ENCODE results near the gene BHMT. TPM values are rescaled to one million over a fixed set of nuclear protein-coding genes. Genes with fewer than 3 reads are reported as not detected.
A peak's percentile ranks its signal among the peaks of the same experiment; 100 is the strongest.

The BHMT gene, protein sequence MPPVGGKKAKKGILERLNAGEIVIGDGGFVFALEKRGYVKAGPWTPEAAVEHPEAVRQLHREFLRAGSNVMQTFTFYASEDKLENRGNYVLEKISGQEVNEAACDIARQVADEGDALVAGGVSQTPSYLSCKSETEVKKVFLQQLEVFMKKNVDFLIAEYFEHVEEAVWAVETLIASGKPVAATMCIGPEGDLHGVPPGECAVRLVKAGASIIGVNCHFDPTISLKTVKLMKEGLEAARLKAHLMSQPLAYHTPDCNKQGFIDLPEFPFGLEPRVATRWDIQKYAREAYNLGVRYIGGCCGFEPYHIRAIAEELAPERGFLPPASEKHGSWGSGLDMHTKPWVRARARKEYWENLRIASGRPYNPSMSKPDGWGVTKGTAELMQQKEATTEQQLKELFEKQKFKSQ
- not detected for total RNA-seq
- not detected for polyA plus RNA-seq
- long read RNA-seq, donor 1 = 0 reads
- long read RNA-seq, donor 2 = 0 reads
- long read RNA-seq, donor 3 = 0 reads

DNA sequence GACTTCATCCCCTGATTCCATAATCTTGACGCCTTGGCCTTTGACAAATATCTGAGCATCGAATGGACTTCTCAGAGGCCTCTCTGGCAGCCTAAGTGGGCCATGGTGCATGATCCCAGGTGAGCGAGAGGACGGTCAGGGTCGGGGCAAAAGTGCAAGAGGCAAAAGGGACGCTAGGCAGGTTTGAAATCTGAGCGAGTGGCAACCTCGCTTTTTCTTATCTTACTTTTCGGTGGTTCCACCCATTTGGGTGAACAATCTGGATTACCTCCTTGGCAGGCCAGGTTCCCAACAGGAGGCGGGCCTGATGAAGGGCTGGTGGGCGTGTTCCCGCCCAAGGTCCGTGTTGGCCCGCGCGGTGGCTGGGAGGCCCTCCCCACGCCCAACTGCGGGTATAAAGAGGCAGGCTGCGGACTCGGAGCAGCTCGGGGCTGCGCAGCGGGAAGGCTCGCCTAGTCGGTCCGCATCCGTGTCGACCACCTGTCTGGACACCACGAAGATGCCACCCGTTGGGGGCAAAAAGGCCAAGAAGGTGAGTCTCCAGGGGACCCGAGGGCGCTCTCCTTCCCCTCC lies at the start of gene BHMT:
BHMT (plus strand) TSS at position 423 of the 573 bp plus-strand sequence; CDS start at position 500, 77 bp downstream.
- intact Hi-C loops (cut with DNase I) = loop anchor here in 2 of 10 donors (5.0 kb wide), 2 partner anchors 84 to 89 kb away; no protein-coding TSS in a partner anchor
- Histone ChIP-seq H3K4me1 (peaks cover 0 to 27% (median 2%) of the 10 kb centered on the region in 12 donors), H3K36me3 (no peaks in the 10 kb centered on the region), H3K4me3 (peak within 1 kb of the TSS in 5 of 12 donors; percentile 8 to 19 (median 12)), H3K9me3 (no peaks in the 10 kb centered on the region), H3K27me3 (peaks cover 9 to 61% (median 31%) of the 10 kb centered on the region in 9 donors), H3K27ac (no peak within 1 kb of the TSS)
- TF ChIP-seq, protein P1, sequence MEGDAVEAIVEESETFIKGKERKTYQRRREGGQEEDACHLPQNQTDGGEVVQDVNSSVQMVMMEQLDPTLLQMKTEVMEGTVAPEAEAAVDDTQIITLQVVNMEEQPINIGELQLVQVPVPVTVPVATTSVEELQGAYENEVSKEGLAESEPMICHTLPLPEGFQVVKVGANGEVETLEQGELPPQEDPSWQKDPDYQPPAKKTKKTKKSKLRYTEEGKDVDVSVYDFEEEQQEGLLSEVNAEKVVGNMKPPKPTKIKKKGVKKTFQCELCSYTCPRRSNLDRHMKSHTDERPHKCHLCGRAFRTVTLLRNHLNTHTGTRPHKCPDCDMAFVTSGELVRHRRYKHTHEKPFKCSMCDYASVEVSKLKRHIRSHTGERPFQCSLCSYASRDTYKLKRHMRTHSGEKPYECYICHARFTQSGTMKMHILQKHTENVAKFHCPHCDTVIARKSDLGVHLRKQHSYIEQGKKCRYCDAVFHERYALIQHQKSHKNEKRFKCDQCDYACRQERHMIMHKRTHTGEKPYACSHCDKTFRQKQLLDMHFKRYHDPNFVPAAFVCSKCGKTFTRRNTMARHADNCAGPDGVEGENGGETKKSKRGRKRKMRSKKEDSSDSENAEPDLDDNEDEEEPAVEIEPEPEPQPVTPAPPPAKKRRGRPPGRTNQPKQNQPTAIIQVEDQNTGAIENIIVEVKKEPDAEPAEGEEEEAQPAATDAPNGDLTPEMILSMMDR (IDR thresholded peaks at IDR 0.05) = no peak
- no peak for TF ChIP-seq POLR2A (IDR thresholded peaks at IDR 0.05)
- 20 to 42% (median 23%) methylated on average over 8 to 32 of the region's 32 CpGs for WGBS, 4 donors
- DNase-seq (no peak), ATAC-seq (peak in 2 of 4 donors; percentile 28 to 36)

DNA sequence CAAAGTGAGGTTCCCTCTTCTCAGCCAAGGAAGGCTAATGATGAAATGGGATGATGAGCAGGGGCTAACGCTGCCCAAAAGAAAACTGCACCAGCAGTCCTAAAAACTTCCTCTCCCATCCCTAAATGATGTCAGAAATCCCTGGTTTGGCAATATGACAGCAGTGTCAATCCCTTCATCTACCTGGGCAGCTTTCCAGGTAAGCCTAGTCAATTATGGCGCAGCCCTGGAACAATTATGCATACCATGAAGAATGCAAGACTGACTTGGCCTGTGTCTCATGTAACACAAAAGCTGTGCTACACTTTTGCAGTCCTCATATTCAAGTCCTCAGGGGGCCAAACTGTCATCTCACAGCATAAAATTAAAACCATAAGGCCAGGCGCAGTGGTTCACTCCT lies 49.2 kb upstream of the BHMT start:
- H3K27me3 ChIP-seq = no peaks in the 10 kb centered on the region
- intact Hi-C loops (cut with DNase I) = no loop called here
- TF ChIP-seq POLR2A (IDR thresholded peaks at IDR 0.05) = no peak
- TF ChIP-seq, protein P1 (IDR thresholded peaks at IDR 0.05) = no peak
- H3K36me3 ChIP-seq = no peaks in the 10 kb centered on the region
- no peak overlapping the region for H3K4me3 ChIP-seq
- H3K4me1 ChIP-seq = no peaks in the 10 kb centered on the region
- 81 to 89% (median 86%) methylated on average over 3 of the region's 3 CpGs for WGBS, 4 donors
- no peaks in the 10 kb centered on the region for H3K9me3 ChIP-seq
- DNase-seq (no peak), ATAC-seq (no peak)
- H3K27ac ChIP-seq = no peak overlapping the region

DNA sequence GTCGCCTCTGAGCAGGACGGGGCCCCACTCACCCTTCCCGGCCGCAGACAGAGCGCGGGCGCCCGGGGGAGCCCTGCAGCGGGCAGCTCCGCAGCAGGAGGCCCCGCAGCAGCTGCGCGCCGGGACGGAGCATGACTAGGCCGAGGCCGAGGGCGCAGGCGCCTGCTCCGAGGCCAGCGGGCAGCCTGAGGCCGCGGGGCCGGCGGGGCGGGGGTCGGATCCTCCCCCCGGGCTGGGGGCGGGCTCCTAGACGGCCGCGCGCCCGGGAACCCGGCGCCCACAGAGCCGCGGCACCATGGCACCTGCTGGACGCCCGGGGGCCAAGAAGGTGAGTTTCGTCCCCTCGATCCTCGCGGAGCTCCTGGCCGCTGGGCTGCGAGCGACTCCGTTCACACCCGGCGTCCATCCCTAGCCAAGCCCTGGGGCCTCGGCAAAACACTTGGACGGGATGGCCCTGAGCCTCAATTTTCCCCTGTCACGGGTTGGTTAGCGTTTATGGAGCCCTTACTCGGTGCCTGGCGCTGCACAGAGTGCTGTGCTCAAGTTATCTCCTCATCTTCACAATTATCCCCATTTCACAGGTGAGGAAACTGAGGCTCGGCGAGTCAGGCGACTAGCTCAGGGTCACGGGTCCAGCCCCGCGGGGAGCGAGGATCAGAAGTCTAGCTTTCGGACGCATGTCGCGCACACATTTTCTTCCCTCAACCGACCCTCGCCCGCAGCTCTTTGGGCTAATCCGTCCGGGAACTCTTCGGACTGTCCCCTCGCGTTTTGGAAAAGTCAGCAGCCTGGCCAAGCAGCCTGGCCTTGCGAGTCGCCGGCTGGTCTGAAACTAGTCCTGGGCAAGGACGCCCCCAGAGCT lies 41.9 kb upstream of the BHMT start, which contains the start of the genes BHMT2 and DMGDH:
BHMT2 (plus strand) TSS at position 280 of the 862 bp plus-strand sequence; CDS start at position 296, 16 bp downstream.
DMGDH (minus strand) TSS at position 187 of the 862 bp plus-strand sequence; CDS start at position 133, 54 bp downstream.
- TF ChIP-seq, protein P1 (IDR thresholded peaks at IDR 0.05) = no peak
- no peak for TF ChIP-seq POLR2A (IDR thresholded peaks at IDR 0.05)

More for the DNA sequence above, 41.9 kb upstream of the BHMT start, which contains the start of the genes BHMT2 and DMGDH:
- Histone ChIP-seq H3K4me3 (peak within 1 kb of the TSS in 11 of 12 donors; percentile 27 to 66 (median 50)), H3K27ac (peak within 1 kb of the TSS in 7 of 12 donors; percentile 1 to 56 (median 9)), H3K36me3 (no peaks in the 10 kb centered on the region), H3K4me1 (peaks cover 0 to 14% (median 0%) of the 10 kb centered on the region in 12 donors), H3K9me3 (peaks cover 0 to 12% (median 0%) of the 10 kb centered on the region in 12 donors), H3K27me3 (peaks cover 0 to 22% (median 4%) of the 10 kb centered on the region in 9 donors)
- peak; percentile 57 to 93 (median 78) for ATAC-seq
- intact Hi-C loops (cut with DNase I) = no loop called here
- WGBS, 4 donors = 19 to 49% (median 35%) methylated on average over 37 to 79 of the region's 79 CpGs
- peak; percentile 20 to 68 (median 41) for DNase-seq

Data from heart left ventricle (tissue), 16 donors.